Right lobe of liver (tissue), 6 donors: ENCODE results near the gene LRRC8B. TPM values are rescaled to one million over a fixed set of nuclear protein-coding genes. Genes with fewer than 3 reads are reported as not detected.
A peak's percentile ranks its signal among the peaks of the same experiment; 100 is the strongest.

ENCODE experiments used
- ATAC-seq, 4 donors: fragments of 200-7000 bp; cut with Tn5 transposase; one replicate each; pipeline ENCODE4 v1.9.1; 2020; ENCODE audit warnings: mild to moderate bottlenecking in 4 of 4, moderate library complexity in 4 of 4
- DNase-seq, 3 donors: peaks; one replicate each; pipeline ENCODE4 v3.0.0-alpha.2; 2020
- H3K27ac ChIP-seq, 3 donors: fragments of 200-600 bp; one replicate each; pipeline ENCODE4 v1.8.0; 2022
- H3K27me3 ChIP-seq, 2 donors: fragments of 200-600 bp; one replicate each; pipeline ENCODE4 v1.8.0; 2022
- H3K36me3 ChIP-seq, 4 donors: fragments of 200-600 bp; sonication (generic) in 1 of 4; one replicate each; pipeline versions ENCODE4 v1.5.1 to v1.8.0; 2017 to 2022; ENCODE audit warnings: control low read depth in 1 of 4
- H3K4me1 ChIP-seq, 4 donors: fragments of 200-600 bp; sonication (generic) in 1 of 4; one replicate each; pipeline versions ENCODE4 v1.5.1 to v1.8.0; 2017 to 2022; ENCODE audit warnings: control low read depth in 1 of 4
- H3K4me3 ChIP-seq, 3 donors: fragments of 200-600 bp; one replicate each; pipeline ENCODE4 v1.8.0; 2022
- H3K9me3 ChIP-seq, 4 donors: fragments of 200-600 bp; sonication (generic) in 1 of 4; one replicate each; pipeline versions ENCODE4 v1.5.1 to v1.8.0; 2017 to 2022; ENCODE audit warnings: control low read depth in 1 of 4
- POLR2A ChIP-seq: fragments of 450-650 bp; IDR thresholded peaks from one replicate; pipeline ENCODE4 v1.6.1; 2017; ENCODE audit warnings: antibody characterized with exemption, mild to moderate bottlenecking
- WGBS: methylation state at CpG from one replicate; pipeline ENCODE4 v1.1.6; 2018; ENCODE audit warnings: low coverage, low lambda C conversion rate; ENCODE audit not compliant: insufficient coverage; ENCODE audit errors: missing lambda C conversion rate; 5-methylcytosine and 5-hydroxymethylcytosine counted together
- intact Hi-C, 2 donors: fragments of 100-400 bp; cut with DNase I; formaldehyde crosslinking; loops; one replicate each; pipeline versions ENCODE4 v1.11.2 to v1.14.1; 2022
- total RNA-seq, 6 experiments: library from RNA; depleted of rRNA in 2 of 6; stranded (reverse); fragments of >200 nt in 2 of 6; fragmentation: NEBNext Ultra II Directional in 3 of 6; extraction: Animal tissue kit (Norgen Biotek cat#: 25700) in 3 of 6; gene quantifications; one replicate each; pipeline versions ENCODE4 v1.1.0 to v1.2.4, GENCODE V29; 2016 to 2023
- TF ChIP-seq, protein P1 (sequence below), 4 donors: fragments of 200-600 bp in 3 of 4; fragments of 450-650 bp in 1 of 4; IDR thresholded peaks; one replicate each; pipeline versions ENCODE4 v1.5.1 to v1.8.0; 2016 to 2022; ENCODE audit warnings: antibody characterized with exemption in 4 of 4, mild to moderate bottlenecking in 2 of 4
- donor health status: DM: no; HTN: yes; CAD: no.
- donor health status: DM: no; HTN: no; CAD: no.
- donor health status: DM: no; HTN: no; CAD: no.
- donor health status: DM: no; HTN: yes; CAD: no.
- donor health status: DM: no; HTN: yes; CAD: no.

LRRC8B gene
- total RNA-seq, 6 experiments from 2014 or later = 1.8 to 11.3 (median 4.7) TPM

DNA sequence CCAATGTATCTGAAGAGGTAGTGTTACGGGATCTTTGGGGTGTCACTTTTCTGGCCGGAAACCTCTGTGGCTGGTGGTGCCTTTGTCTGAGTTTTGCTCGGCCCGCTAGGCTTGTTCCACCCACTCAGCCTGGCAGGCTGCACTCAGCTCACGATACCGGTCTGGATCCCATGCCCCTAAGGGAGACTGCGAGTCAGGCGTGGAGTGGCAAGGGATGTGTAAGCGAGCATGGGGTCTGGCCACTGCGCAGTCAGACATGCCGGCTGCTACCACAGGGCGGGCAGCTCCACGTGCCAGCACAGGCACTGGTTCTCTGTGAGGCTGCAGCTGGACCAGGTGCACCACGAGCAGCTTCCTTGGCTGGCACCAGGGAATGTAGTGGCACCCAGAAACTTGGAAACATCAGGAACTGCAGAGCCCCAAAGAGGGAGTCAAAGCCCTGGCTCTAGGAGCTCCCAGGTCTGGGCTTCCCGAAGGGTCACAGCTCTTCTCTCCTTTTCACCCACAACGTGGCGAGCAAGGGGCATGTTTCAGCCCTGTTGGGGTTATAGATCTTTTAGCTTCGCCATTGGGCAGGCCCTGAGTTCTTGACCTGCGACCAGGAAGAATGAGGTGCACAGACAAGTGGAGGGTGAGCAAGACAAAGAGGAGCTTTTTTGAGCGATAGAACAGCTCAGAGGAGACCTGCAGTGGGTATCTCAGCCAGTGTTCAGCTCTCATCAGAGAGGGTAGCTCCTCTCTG is 84.5 kb downstream of the LRRC8B start:
- Histone ChIP-seq H3K4me1 (no peaks in the 10 kb centered on the region), H3K27me3 (no peaks in the 10 kb centered on the region), H3K9me3 (no peaks in the 10 kb centered on the region), H3K27ac (no peak overlapping the region), H3K4me3 (no peak overlapping the region), H3K36me3 (no peaks in the 10 kb centered on the region)
- ATAC-seq (peak in 1 of 4 donors; percentile 12), DNase-seq (no peak)
- intact Hi-C loops = no loop called here
- WGBS = 86% methylated on average over 15 of the region's 20 CpGs
- TF ChIP-seq, protein P1, sequence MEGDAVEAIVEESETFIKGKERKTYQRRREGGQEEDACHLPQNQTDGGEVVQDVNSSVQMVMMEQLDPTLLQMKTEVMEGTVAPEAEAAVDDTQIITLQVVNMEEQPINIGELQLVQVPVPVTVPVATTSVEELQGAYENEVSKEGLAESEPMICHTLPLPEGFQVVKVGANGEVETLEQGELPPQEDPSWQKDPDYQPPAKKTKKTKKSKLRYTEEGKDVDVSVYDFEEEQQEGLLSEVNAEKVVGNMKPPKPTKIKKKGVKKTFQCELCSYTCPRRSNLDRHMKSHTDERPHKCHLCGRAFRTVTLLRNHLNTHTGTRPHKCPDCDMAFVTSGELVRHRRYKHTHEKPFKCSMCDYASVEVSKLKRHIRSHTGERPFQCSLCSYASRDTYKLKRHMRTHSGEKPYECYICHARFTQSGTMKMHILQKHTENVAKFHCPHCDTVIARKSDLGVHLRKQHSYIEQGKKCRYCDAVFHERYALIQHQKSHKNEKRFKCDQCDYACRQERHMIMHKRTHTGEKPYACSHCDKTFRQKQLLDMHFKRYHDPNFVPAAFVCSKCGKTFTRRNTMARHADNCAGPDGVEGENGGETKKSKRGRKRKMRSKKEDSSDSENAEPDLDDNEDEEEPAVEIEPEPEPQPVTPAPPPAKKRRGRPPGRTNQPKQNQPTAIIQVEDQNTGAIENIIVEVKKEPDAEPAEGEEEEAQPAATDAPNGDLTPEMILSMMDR (IDR thresholded peaks at IDR 0.05) = no peak
- no peak for TF ChIP-seq POLR2A

DNA sequence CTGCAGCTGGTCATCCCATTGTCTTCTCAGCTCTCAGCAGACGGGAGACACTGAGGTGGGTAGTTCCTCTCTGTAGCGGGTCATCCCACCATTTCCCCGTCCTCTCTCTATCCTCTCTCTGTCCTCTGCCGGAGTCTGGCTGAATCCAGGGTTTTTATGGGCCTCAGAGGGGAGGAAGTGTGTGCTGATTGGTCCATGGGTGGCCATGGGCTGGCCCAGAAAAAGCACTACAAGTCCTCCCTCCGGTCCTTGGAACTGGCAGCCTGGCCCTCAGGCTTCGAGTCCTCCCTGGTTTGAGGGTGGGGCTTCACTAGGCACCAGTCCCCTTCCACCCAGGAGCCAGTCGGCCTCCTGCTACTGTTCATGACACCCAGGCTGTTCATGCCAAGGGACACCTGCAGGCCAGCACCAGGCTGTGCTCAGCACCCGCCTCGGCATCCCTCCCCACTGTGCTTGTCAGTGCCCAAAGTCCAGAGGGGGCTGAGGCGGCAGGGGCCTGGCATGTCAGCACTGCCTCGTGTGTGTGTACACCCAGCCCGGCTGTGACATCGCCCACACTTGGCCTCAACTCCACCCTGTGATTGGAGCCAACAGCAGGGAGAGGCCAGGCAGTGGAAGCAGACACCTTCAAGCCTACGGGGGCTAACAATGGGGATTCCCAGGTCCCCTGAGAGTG is 85.3 kb downstream of the LRRC8B start:
- WGBS = 94% methylated on average over 3 of the region's 14 CpGs
- Histone ChIP-seq H3K9me3 (no peaks in the 10 kb centered on the region), H3K4me3 (no peak overlapping the region), H3K36me3 (no peaks in the 10 kb centered on the region), H3K27me3 (no peaks in the 10 kb centered on the region), H3K27ac (no peak overlapping the region), H3K4me1 (no peaks in the 10 kb centered on the region)
- ATAC-seq (no peak), DNase-seq (no peak)
- TF ChIP-seq, protein P1 (IDR thresholded peaks at IDR 0.05) = no peak
- no peak for TF ChIP-seq POLR2A
- intact Hi-C loops = no loop called here

DNA sequence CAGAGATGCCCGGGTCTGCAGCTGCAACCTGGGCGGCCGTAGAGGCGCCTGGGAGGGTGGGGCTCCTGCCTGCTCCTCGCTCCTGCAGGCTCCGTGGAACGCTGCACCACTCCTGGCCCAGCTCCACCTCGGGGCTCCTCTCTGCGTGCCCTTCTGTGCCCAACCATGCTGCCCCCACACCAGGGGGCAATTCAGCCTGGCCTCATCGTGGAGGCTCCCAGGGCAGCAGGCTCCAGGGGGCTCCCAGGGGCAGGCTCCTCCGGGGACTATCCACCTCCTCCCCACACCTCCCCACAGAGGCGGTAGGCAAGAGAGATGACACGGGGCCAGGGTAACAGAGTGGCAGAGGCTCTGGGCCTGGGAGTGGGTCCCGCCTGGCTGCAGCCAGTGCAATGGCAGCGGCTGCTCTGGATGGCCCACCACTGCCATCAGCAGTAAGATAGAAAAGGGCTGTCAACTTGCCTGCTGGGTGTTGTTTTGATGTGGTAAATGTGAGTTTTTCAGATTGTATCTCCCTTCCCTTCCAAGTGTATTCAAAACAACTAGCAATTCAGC is 85.9 kb downstream of the LRRC8B start:
- H3K27me3 ChIP-seq = no peaks in the 10 kb centered on the region

DNA sequence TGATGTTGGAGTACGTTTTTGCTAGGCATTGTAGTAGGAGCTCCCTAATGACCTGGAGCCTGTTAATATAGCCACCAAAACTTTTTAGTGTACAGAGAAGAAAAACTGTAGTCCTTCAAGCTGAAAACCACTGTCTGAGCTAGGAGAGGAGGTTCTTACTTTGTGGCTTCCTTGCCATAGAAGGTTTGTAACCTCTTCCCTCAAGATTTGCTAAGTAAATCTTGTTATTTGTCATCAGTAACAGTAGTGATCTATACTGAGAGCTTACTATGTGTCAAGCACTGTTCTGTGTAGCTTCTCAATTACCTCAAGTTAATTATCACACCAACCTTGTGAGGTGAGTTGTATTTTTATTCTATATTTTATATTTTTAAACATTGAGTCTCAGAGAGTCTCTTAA is 87.1 kb downstream of the LRRC8B start:
- ATAC-seq = no peak
- Histone ChIP-seq H3K4me3 (no peak overlapping the region), H3K27ac (no peak overlapping the region), H3K36me3 (no peaks in the 10 kb centered on the region), H3K4me1 (no peaks in the 10 kb centered on the region), H3K27me3 (no peaks in the 10 kb centered on the region), H3K9me3 (no peaks in the 10 kb centered on the region)
- 44% methylated on average over 1 of the region's 1 CpG for WGBS
- DNase-seq = no peak
- no peak for TF ChIP-seq POLR2A
- intact Hi-C loops = no loop called here

More for the DNA sequence above, 85.9 kb downstream of the LRRC8B start:
- no peak overlapping the region for H3K27ac ChIP-seq
- ATAC-seq = no peak
- no peak overlapping the region for H3K4me3 ChIP-seq
- WGBS = 94% methylated on average over 3 of the region's 15 CpGs
- TF ChIP-seq POLR2A = no peak
- TF ChIP-seq, protein P1 (IDR thresholded peaks at IDR 0.05) = no peak
- H3K9me3 ChIP-seq = no peaks in the 10 kb centered on the region
- no peaks in the 10 kb centered on the region for H3K4me1 ChIP-seq
- intact Hi-C loops = no loop called here
- H3K36me3 ChIP-seq = no peaks in the 10 kb centered on the region
- DNase-seq = no peak

DNA sequence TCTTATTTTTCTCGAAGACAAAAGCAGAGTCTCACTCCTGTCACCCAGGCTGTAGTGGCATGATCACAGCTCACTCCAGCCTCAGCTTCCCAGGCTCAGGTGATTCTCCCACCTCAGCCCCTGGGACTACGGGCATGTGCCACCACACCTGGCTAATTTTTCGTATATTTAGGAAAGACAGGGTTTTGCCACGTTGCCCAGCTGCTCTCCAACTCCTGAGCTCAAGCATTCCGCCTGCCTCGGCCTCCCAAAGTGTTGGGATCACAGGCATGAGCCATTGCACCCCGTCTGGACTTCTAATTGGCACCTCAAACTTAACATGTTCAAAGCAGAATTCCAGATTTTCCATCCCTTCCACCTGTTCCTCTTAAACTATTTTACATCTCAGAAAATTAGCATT is 89.3 kb downstream of the LRRC8B start:
- WGBS = 70% methylated on average over 6 of the region's 7 CpGs
- intact Hi-C loops = no loop called here
- no peak for DNase-seq
- Histone ChIP-seq H3K4me3 (no peak overlapping the region), H3K4me1 (no peaks in the 10 kb centered on the region), H3K27ac (no peak overlapping the region), H3K36me3 (no peaks in the 10 kb centered on the region), H3K9me3 (no peaks in the 10 kb centered on the region), H3K27me3 (no peaks in the 10 kb centered on the region)
- ATAC-seq = no peak
- TF ChIP-seq POLR2A = no peak
- TF ChIP-seq, protein P1 (IDR thresholded peaks at IDR 0.05) = no peak
